SK-N-SH (cell line): ENCODE results near the gene MGAT4A.

ENCODE experiments used
- CTCF ChIP-seq: fragments of 200-600 bp; sonication (generic); IDR thresholded peaks from 2 replicates; pipeline ENCODE4 v1.6.1; 2017; ENCODE audit warnings: antibody characterized with exemption, mild to moderate bottlenecking, moderate library complexity
- FOXM1 ChIP-seq: IDR thresholded peaks from 2 replicates; pipeline ENCODE4 v1.4.0; 2012; ENCODE audit warnings: low read depth, mild to moderate bottlenecking
- GATA2 ChIP-seq: sonication (generic); formaldehyde crosslinking; IDR thresholded peaks from 2 replicates; pipeline ENCODE4 v1.5.0; 2020; ENCODE audit warnings: mild to moderate bottlenecking, missing genetic modification reagents
- MAX ChIP-seq: IDR thresholded peaks from 2 replicates; pipeline ENCODE4 v1.4.0; 2012; ENCODE audit warnings: low read depth
- NFIC ChIP-seq: IDR thresholded peaks from 2 replicates; pipeline ENCODE4 v1.4.0; 2012; ENCODE audit warnings: borderline replicate concordance
- NRF1 ChIP-seq: IDR thresholded peaks from 2 replicates; pipeline ENCODE4 v1.6.1; 2012; ENCODE audit warnings: low read depth, mild to moderate bottlenecking, low read length
- PBX3 ChIP-seq: IDR thresholded peaks from 2 replicates; pipeline ENCODE4; 2012
- RAD21 ChIP-seq: IDR thresholded peaks from 2 replicates; pipeline ENCODE4 v1.6.1; 2012; ENCODE audit warnings: mild to moderate bottlenecking, low read length
- RCOR1 ChIP-seq: fragments of 150-350 bp; IDR thresholded peaks from 2 replicates; pipeline ENCODE4 v1.6.1; 2017; ENCODE audit warnings: antibody characterized with exemption, low read length
- REST ChIP-seq: IDR thresholded peaks from 2 replicates; pipeline ENCODE4 v1.6.1; 2012; ENCODE audit warnings: mild to moderate bottlenecking, low read depth, low read length, moderate library complexity
- RFX5 ChIP-seq: IDR thresholded peaks from 2 replicates; pipeline ENCODE4 v1.6.1; 2012; ENCODE audit warnings: mild to moderate bottlenecking, improper control_type of control experiment, low read length
- TEAD4 ChIP-seq: IDR thresholded peaks from 2 replicates; pipeline ENCODE4 v1.4.0; 2012; ENCODE audit warnings: mild to moderate bottlenecking, borderline replicate concordance; ENCODE audit not compliant: insufficient read depth
- USF2 ChIP-seq: fragments of 150-350 bp; IDR thresholded peaks from 2 replicates; pipeline ENCODE4 v1.6.1; 2017; ENCODE audit warnings: antibody characterized with exemption, low read length, low read depth, borderline replicate concordance
- YY1 ChIP-seq: IDR thresholded peaks from 2 replicates; pipeline ENCODE4 v1.4.0; 2012; ENCODE audit warnings: low read depth, mild to moderate bottlenecking

- no peak for TF ChIP-seq FOXM1
- TF ChIP-seq TEAD4, result no peak
- TF ChIP-seq CTCF, result no peak
- no peak for TF ChIP-seq NFIC
- no peak for TF ChIP-seq NRF1
- no peak for TF ChIP-seq GATA2
- TF ChIP-seq RCOR1, result no peak
- TF ChIP-seq RAD21, result no peak
- no peak for TF ChIP-seq REST
- TF ChIP-seq PBX3, result no peak
- TF ChIP-seq RFX5, result no peak
- no peak for TF ChIP-seq USF2
- no peak for TF ChIP-seq MAX
- no peak for TF ChIP-seq YY1
Observed at GRCh38 chr2:98773169-98773568, 42.2 kb upstream of the MGAT4A start.
